ENCODE measurements around the gene MYO1E.
"Not testable (repeated sequence)": the region's sequence is repeated elsewhere in the genome, so short reads cannot be mapped to it uniquely, and the experiment has no call there.

- TF ChIP-seq, protein P1, sequence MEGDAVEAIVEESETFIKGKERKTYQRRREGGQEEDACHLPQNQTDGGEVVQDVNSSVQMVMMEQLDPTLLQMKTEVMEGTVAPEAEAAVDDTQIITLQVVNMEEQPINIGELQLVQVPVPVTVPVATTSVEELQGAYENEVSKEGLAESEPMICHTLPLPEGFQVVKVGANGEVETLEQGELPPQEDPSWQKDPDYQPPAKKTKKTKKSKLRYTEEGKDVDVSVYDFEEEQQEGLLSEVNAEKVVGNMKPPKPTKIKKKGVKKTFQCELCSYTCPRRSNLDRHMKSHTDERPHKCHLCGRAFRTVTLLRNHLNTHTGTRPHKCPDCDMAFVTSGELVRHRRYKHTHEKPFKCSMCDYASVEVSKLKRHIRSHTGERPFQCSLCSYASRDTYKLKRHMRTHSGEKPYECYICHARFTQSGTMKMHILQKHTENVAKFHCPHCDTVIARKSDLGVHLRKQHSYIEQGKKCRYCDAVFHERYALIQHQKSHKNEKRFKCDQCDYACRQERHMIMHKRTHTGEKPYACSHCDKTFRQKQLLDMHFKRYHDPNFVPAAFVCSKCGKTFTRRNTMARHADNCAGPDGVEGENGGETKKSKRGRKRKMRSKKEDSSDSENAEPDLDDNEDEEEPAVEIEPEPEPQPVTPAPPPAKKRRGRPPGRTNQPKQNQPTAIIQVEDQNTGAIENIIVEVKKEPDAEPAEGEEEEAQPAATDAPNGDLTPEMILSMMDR (conservative IDR thresholded peaks at IDR 0.05 in 1 of 2, IDR thresholded peaks at IDR 0.05 in 1 of 2; ENCODE audit: extremely low read depth in 1 of 2, insufficient read depth in 1 of 2, low read depth in 1 of 2, low read length in 2 of 2) = not testable (repeated sequence)
- not testable (repeated sequence) for TF ChIP-seq EZH2 (IDR thresholded peaks at IDR 0.05; ENCODE audit: borderline replicate concordance, low read length)
Measured at GRCh38 chr15:59336725-59337124, 35.9 kb downstream of the MYO1E start.

All from mammary epithelial cell (primary cell).